Stomach (tissue), 4 donors: ENCODE measurements around the gene FAM89B.

Experiments
- CTCF ChIP-seq, 7 experiments: fragments of 450-650 bp in 4 of 7; fragments of 200-600 bp in 3 of 7; sonication (generic) in 3 of 7; IDR thresholded peaks; one replicate each; pipeline ENCODE4 v1.5.1; 2016 to 2019; ENCODE audit warnings: antibody characterized with exemption in 7 of 7, control low read depth in 2 of 7, mild to moderate bottlenecking in 1 of 7
- POLR2A ChIP-seq, 4 donors: fragments of 450-650 bp; IDR thresholded peaks; one replicate each; pipeline ENCODE4 v1.6.1; 2016; ENCODE audit warnings: antibody characterized with exemption in 4 of 4, control low read depth in 2 of 4, mild to moderate bottlenecking in 1 of 4, moderate library complexity in 1 of 4

- TF ChIP-seq CTCF (IDR thresholded peaks at IDR 0.05) (no peak), POLR2A (IDR thresholded peaks at IDR 0.05) (no peak)
These were observed 4.0 kb downstream of the FAM89B start for GRCh38 chr11:65576232-65576866.
